Esophagus muscularis mucosa (tissue), 4 donors: Measurements from ENCODE around the gene LY9.

Experiments used
- EP300 ChIP-seq: sonication (generic); formaldehyde crosslinking; IDR thresholded peaks from one replicate; pipeline ENCODE4 v1.6.1; 2017; ENCODE audit warnings: antibody characterized with exemption
- POLR2A ChIP-seq: fragments of 450-650 bp; IDR thresholded peaks from one replicate; pipeline ENCODE4 v1.6.1; 2017; ENCODE audit warnings: antibody characterized with exemption, moderate library complexity, mild to moderate bottlenecking, low read depth
- POLR2AphosphoS5 ChIP-seq, 2 donors: sonication (generic); formaldehyde crosslinking; IDR thresholded peaks; one replicate each; pipeline ENCODE4 v1.6.1; 2017; ENCODE audit warnings: antibody characterized with exemption in 2 of 2
- TF ChIP-seq, protein P1 (sequence below), 3 experiments: fragments of 200-600 bp in 2 of 3; fragments of 450-650 bp in 1 of 3; sonication (generic) in 2 of 3; IDR thresholded peaks; one replicate each; pipeline ENCODE4 v1.5.1; 2017 to 2019; ENCODE audit warnings: antibody characterized with exemption in 3 of 3, mild to moderate bottlenecking in 2 of 3, moderate library complexity in 1 of 3

DNA sequence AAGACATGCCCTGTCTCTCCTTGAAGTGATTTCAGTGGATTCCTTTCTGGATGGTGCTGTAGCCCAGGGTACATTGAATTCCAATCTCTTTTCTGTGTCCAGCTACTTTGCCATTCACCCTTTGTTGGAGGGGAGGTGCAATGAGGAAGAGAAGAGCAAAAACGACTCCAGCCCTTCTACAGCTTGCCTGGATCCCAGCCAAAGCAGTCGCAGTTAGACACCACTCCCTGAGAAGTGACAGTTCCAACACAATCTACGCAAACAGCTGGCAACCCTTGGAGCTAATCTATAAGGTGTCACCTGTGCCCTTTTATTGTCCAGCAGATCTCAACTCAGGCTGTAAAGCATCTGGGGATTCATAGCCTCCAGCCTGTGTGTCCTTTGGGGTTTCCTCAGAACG is 62.1 kb downstream of the LY9 start:
- TF ChIP-seq, protein P1, sequence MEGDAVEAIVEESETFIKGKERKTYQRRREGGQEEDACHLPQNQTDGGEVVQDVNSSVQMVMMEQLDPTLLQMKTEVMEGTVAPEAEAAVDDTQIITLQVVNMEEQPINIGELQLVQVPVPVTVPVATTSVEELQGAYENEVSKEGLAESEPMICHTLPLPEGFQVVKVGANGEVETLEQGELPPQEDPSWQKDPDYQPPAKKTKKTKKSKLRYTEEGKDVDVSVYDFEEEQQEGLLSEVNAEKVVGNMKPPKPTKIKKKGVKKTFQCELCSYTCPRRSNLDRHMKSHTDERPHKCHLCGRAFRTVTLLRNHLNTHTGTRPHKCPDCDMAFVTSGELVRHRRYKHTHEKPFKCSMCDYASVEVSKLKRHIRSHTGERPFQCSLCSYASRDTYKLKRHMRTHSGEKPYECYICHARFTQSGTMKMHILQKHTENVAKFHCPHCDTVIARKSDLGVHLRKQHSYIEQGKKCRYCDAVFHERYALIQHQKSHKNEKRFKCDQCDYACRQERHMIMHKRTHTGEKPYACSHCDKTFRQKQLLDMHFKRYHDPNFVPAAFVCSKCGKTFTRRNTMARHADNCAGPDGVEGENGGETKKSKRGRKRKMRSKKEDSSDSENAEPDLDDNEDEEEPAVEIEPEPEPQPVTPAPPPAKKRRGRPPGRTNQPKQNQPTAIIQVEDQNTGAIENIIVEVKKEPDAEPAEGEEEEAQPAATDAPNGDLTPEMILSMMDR (IDR thresholded peaks at IDR 0.05) = no peak
- no peak for TF ChIP-seq POLR2A
- no peak for TF ChIP-seq POLR2AphosphoS5 (IDR thresholded peaks at IDR 0.05)
- TF ChIP-seq EP300 = no peak
